Caco-2 (cell line): ENCODE data around the gene PHC3. TPM values are rescaled to one million over a fixed set of nuclear protein-coding genes. Genes with fewer than 3 reads are reported as not detected.

Experiments
- BruUV-seq: library from RNA; stranded (reverse); fragments of 400-500 nt; replicated peaks from 2 replicates; lab custom pipeline; 2021; lab: Mats Ljungman, UMichigan
- CTCF ChIA-PET: fragments of 300-600 bp; sonication (Branson Sonifier 250); formaldehyde crosslinking; loops from one replicate; lab custom pipeline; 2022; ENCODE audit warnings: antibody characterized with exemption; lab: Charles Lee
- POLR2A ChIA-PET: fragments of 300-600 bp; sonication (Branson Sonifier 250); formaldehyde crosslinking; loops from one replicate; lab custom pipeline; 2022; ENCODE audit warnings: antibody characterized with exemption; lab: Charles Lee
- DNase-seq, 2 experiments: peaks; one replicate each; pipeline versions ENCODE4 v3.0.0 to v3.0.0-alpha.2; 2020 to 2022
- H3K27me3 ChIP-seq: replicated peaks from 2 replicates; pipeline ENCODE4 v1.6.0; 2011; ENCODE audit warnings: low read length; ENCODE audit not compliant: control insufficient read depth, insufficient read depth
- H3K36me3 ChIP-seq: 2 replicates; pipeline ENCODE4 v1.5.1; 2011; ENCODE audit warnings: low read length; ENCODE audit not compliant: control insufficient read depth, insufficient read depth
- H3K4me1 ChIP-seq: fragments of 250-450 bp; sonication (Bioruptor Pico); 2 replicates; pipeline ENCODE4 v1.5.1; 2020; ENCODE audit warnings: mild to moderate bottlenecking
- H3K4me3 ChIP-seq: 2 replicates; pipeline ENCODE4 v1.5.1; 2011; ENCODE audit warnings: low read depth, mild to moderate bottlenecking, control low read depth, low read length
- H3K9me3 ChIP-seq: fragments of 250-450 bp; sonication (Bioruptor Pico); 2 replicates; pipeline ENCODE4 v1.5.1; 2020; ENCODE audit warnings: mild to moderate bottlenecking, moderate library complexity
- H3K27ac Mint-ChIP-seq: one replicate; pipeline ENCODE4 v1.8.0; 2022; ENCODE audit warnings: mixed read lengths; ENCODE audit not compliant: unreplicated experiment
- H3K27me3 Mint-ChIP-seq: one replicate; pipeline ENCODE4 v1.8.0; 2022; ENCODE audit warnings: mixed read lengths; ENCODE audit not compliant: insufficient read depth, unreplicated experiment
- H3K36me3 Mint-ChIP-seq: one replicate; pipeline ENCODE4 v1.8.0; 2022; ENCODE audit warnings: mild to moderate bottlenecking, mixed read lengths; ENCODE audit not compliant: insufficient read depth, unreplicated experiment
- H3K4me1 Mint-ChIP-seq: one replicate; pipeline ENCODE4 v1.8.0; 2022; ENCODE audit warnings: low read depth, mixed read lengths; ENCODE audit not compliant: unreplicated experiment
- H3K4me3 Mint-ChIP-seq: one replicate; pipeline ENCODE4 v1.8.0; 2022; ENCODE audit warnings: mild to moderate bottlenecking, moderate library complexity, mixed read lengths; ENCODE audit not compliant: unreplicated experiment
- H3K9me3 Mint-ChIP-seq: one replicate; pipeline ENCODE4 v1.8.0; 2022; ENCODE audit warnings: mixed read lengths; ENCODE audit not compliant: unreplicated experiment
- intact Hi-C: fragments of 100-400 bp; cut with micrococcal nuclease; formaldehyde crosslinking; loops from one replicate; pipeline ENCODE4 v1.10.0; 2022; ENCODE audit not compliant: unreplicated experiment
- total RNA-seq: library from RNA; stranded (reverse); gene quantifications from 2 replicates; pipeline ENCODE4 v1.2.3, GENCODE V29; 2022
- TF ChIP-seq, protein P1 (sequence below), 2 experiments: fragments of 200-600 bp in 1 of 2; IDR thresholded peaks; 1 replicate in 1 of 2; 2 replicates in 1 of 2; pipeline versions ENCODE4 v1.5.1 to v1.8.0; 2011 to 2022; ENCODE audit warnings: antibody characterized with exemption in 1 of 2, control low read depth in 1 of 2, inconsistent platforms in 1 of 2, low read depth in 1 of 2, low read length in 1 of 2, mild to moderate bottlenecking in 1 of 2, moderate library complexity in 1 of 2; ENCODE audit not compliant: insufficient read depth in 1 of 2, severe bottlenecking in 1 of 2, unreplicated experiment in 1 of 2

PHC3 gene
- total RNA-seq, 1 experiment from 2014 or later, result 29.8 TPM

DNA sequence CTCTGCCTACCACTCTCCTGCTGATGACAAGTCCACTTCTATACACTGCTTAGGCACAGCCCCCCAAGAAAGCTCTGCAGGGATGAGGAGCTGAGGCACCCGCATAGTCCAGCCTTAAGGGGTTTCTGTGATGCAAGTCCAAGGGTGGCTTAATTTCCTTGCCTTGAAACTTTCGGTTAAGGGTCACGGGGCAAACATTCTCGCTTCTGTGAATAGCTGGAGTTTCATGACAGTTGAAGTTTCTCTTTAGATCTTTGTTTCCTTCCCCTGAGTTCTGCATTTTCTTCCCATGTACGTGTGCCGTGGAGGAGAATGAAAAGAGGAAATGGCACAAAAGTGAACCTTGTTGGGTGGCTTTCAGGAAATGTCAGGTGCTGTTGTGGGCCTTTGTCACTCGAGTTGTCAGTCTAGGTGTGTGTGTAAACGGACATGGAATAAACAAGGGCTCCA, 136.7 kb downstream of the PHC3 start:
- DNase-seq, result no peak
- Mint-ChIP-seq H3K4me3 (no peak overlapping the region), H3K36me3 (peaks cover 22% of the 10 kb centered on the region), H3K27me3 (no peaks in the 10 kb centered on the region), H3K9me3 (no peaks in the 10 kb centered on the region), H3K4me1 (peaks cover 18% of the 10 kb centered on the region), H3K27ac (no peak overlapping the region)
- intact Hi-C loops, result no loop called here
- Histone ChIP-seq H3K27me3 (no peaks in the 10 kb centered on the region), H3K36me3 (no peaks in the 10 kb centered on the region; the same call in 1 of the 2 replicates), H3K4me3 (no peak overlapping the region), H3K9me3 (no peaks in the 10 kb centered on the region), H3K4me1 (peaks cover 11% of the 10 kb centered on the region)
- TF ChIP-seq, protein P1, sequence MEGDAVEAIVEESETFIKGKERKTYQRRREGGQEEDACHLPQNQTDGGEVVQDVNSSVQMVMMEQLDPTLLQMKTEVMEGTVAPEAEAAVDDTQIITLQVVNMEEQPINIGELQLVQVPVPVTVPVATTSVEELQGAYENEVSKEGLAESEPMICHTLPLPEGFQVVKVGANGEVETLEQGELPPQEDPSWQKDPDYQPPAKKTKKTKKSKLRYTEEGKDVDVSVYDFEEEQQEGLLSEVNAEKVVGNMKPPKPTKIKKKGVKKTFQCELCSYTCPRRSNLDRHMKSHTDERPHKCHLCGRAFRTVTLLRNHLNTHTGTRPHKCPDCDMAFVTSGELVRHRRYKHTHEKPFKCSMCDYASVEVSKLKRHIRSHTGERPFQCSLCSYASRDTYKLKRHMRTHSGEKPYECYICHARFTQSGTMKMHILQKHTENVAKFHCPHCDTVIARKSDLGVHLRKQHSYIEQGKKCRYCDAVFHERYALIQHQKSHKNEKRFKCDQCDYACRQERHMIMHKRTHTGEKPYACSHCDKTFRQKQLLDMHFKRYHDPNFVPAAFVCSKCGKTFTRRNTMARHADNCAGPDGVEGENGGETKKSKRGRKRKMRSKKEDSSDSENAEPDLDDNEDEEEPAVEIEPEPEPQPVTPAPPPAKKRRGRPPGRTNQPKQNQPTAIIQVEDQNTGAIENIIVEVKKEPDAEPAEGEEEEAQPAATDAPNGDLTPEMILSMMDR (IDR thresholded peaks at IDR 0.05; ENCODE audit: insufficient read depth in 1 of 2, low read depth in 1 of 2, low read length in 1 of 2, severe bottlenecking in 1 of 2, unreplicated experiment in 1 of 2), result no peak
- BruUV-seq, result no TSS peak
- CTCF ChIA-PET, result no interaction called here
- POLR2A ChIA-PET, result interaction anchor here (0.7 kb wide), 1 partner anchor 78 kb away, joined by 15 read pairs; no protein-coding TSS in a partner anchor

DNA sequence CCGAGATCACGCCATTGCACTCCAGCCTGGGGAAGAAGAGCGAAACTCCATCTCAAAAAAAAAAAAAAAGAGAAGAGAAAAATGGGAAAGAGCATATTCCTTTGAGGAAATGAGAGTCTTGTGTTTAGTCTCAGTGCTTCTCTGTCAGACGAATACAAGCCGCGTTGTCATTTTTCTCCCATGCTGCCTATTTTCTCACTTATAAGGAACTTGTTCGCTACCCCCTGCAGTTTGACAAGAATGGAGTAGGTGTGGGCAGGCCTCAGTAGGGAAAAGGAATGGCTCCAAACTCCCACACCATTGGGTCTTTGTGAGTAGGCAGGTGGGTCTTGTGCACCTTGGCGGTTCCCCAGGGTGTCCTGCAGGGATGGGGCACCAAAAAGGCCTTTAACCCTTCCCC, 137.3 kb downstream of the PHC3 start:
- CTCF ChIA-PET, result no interaction called here
- no peaks in the 10 kb centered on the region for H3K9me3 Mint-ChIP-seq

DNA sequence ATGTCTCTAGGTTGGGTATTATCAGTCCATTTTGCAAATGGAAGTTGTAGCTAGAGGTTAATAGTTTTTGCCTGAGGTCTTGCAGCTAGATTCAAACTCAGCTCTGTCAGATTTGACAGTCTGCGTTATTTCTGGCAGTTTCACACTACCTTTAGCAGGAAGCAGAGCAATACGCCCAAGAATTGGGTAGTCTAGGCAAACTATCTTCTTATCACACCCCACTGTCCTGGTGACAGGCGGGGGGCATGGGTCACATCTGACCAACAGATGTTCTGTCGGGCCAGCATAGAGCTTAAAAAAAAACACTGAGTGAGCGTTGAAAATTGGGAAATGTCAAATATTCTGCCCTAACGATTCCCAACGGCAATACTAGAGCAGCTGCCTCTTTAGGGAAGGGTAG, 138.0 kb downstream of the PHC3 start:
- H3K36me3 ChIP-seq, result no peaks in the 10 kb centered on the region; the same call in 1 of the 2 replicates
- no peaks in the 10 kb centered on the region for H3K9me3 Mint-ChIP-seq
- CTCF ChIA-PET, result no interaction called here
- POLR2A ChIA-PET, result no interaction called here
- H3K4me1 Mint-ChIP-seq, result peaks cover 20% of the 10 kb centered on the region
- BruUV-seq, result no TSS peak
- no peak overlapping the region for H3K27ac Mint-ChIP-seq
- no peaks in the 10 kb centered on the region for H3K9me3 ChIP-seq
- no peaks in the 10 kb centered on the region for H3K27me3 Mint-ChIP-seq
- DNase-seq, result no peak
- intact Hi-C loops, result no loop called here
- no peak overlapping the region for H3K4me3 ChIP-seq
- TF ChIP-seq, protein P1 (IDR thresholded peaks at IDR 0.05; ENCODE audit: insufficient read depth in 1 of 2, low read depth in 1 of 2, low read length in 1 of 2, severe bottlenecking in 1 of 2, unreplicated experiment in 1 of 2), result no peak
- no peaks in the 10 kb centered on the region for H3K27me3 ChIP-seq
- H3K4me3 Mint-ChIP-seq, result no peak overlapping the region
- H3K36me3 Mint-ChIP-seq, result peaks cover 26% of the 10 kb centered on the region
- peaks cover 11% of the 10 kb centered on the region for H3K4me1 ChIP-seq

More for the DNA sequence above, 137.3 kb downstream of the PHC3 start:
- intact Hi-C loops, result no loop called here
- Mint-ChIP-seq H3K36me3 (peaks cover 26% of the 10 kb centered on the region), H3K4me1 (peaks cover 20% of the 10 kb centered on the region), H3K27ac (no peak overlapping the region), H3K4me3 (no peak overlapping the region), H3K27me3 (no peaks in the 10 kb centered on the region)
- H3K4me1 ChIP-seq, result peaks cover 11% of the 10 kb centered on the region
- no peak overlapping the region for H3K4me3 ChIP-seq
- H3K36me3 ChIP-seq, result no peaks in the 10 kb centered on the region; the same call in 1 of the 2 replicates
- BruUV-seq, result no TSS peak
- POLR2A ChIA-PET, result no interaction called here
- H3K27me3 ChIP-seq, result no peaks in the 10 kb centered on the region
- no peaks in the 10 kb centered on the region for H3K9me3 ChIP-seq
- DNase-seq, result no peak
- TF ChIP-seq, protein P1 (IDR thresholded peaks at IDR 0.05; ENCODE audit: insufficient read depth in 1 of 2, low read depth in 1 of 2, low read length in 1 of 2, severe bottlenecking in 1 of 2, unreplicated experiment in 1 of 2), result no peak
